ENCODE data around the gene SERPINC1.

Gene SERPINC1

GRCh38 chr1:173869021-173869359, 48.1 kb downstream of the SERPINC1 start:
- H3K4me1 ChIP-seq (ENCODE audit: insufficient read depth, low read length): peaks cover 18% of the 10 kb centered on the region
- peak overlapping the region; percentile 85 for H3K9ac ChIP-seq (ENCODE audit: low read length)
- H3K27ac ChIP-seq (ENCODE audit: low read depth, low read length): peak overlapping the region; percentile 97
- no peaks in the 10 kb centered on the region for H3K9me3 ChIP-seq (ENCODE audit: low read length)
- no peaks in the 10 kb centered on the region for H3K27me3 ChIP-seq (ENCODE audit: control insufficient read depth in 1 of 2, insufficient read depth in 2 of 2, low read length in 2 of 2)
- peaks cover 31% of the 10 kb centered on the region for H3K36me3 ChIP-seq (ENCODE audit: insufficient read depth, low read length)
- H3K4me3 ChIP-seq (ENCODE audit: low read depth in 1 of 2, low read length in 2 of 2): peak overlapping the region; percentile 76 to 80

- peaks cover 37% of the 10 kb centered on the region for H3K36me3 ChIP-seq (ENCODE audit: insufficient read depth, low read length)
- peak within 1 kb of the TSS; percentile 76 to 80 for H3K4me3 ChIP-seq (ENCODE audit: low read depth in 1 of 2, low read length in 2 of 2)
- peak within 1 kb of the TSS; percentile 97 for H3K27ac ChIP-seq (ENCODE audit: low read depth, low read length)
- peak within 1 kb of the TSS; percentile 85 for H3K9ac ChIP-seq (ENCODE audit: low read length)
- no peaks in the 10 kb centered on the region for H3K9me3 ChIP-seq (ENCODE audit: low read length)
- no peaks in the 10 kb centered on the region for H3K27me3 ChIP-seq (ENCODE audit: control insufficient read depth in 1 of 2, insufficient read depth in 2 of 2, low read length in 2 of 2)
- peaks cover 18% of the 10 kb centered on the region for H3K4me1 ChIP-seq (ENCODE audit: insufficient read depth, low read length)
Measured at GRCh38 chr1:173868266-173869020, 48.7 kb downstream of the SERPINC1 start, which contains the start of gene ZBTB37. ZBTB37 (plus strand) TSS chr1:173868380; CDS start chr1:173870226, 1,846 bp downstream.

- Histone ChIP-seq H3K27me3 (ENCODE audit: control insufficient read depth in 1 of 2, insufficient read depth in 2 of 2, low read length in 2 of 2) (no peaks in the 10 kb centered on the region), H3K36me3 (ENCODE audit: insufficient read depth, low read length) (peaks cover 43% of the 10 kb centered on the region), H3K4me3 (ENCODE audit: low read depth in 1 of 2, low read length in 2 of 2) (peak within 1 kb of the TSS; percentile 76 to 80), H3K4me1 (ENCODE audit: insufficient read depth, low read length) (peaks cover 18% of the 10 kb centered on the region), H3K27ac (ENCODE audit: low read depth, low read length) (peak within 1 kb of the TSS; percentile 97), H3K9me3 (ENCODE audit: low read length) (no peaks in the 10 kb centered on the region), H3K9ac (ENCODE audit: low read length) (peak within 1 kb of the TSS; percentile 85)
Measured at GRCh38 chr1:173867753-173868265, 49.3 kb downstream of the SERPINC1 start, which contains the start of gene GAS5. GAS5 (minus strand) TSS chr1:173867989.

DNA sequence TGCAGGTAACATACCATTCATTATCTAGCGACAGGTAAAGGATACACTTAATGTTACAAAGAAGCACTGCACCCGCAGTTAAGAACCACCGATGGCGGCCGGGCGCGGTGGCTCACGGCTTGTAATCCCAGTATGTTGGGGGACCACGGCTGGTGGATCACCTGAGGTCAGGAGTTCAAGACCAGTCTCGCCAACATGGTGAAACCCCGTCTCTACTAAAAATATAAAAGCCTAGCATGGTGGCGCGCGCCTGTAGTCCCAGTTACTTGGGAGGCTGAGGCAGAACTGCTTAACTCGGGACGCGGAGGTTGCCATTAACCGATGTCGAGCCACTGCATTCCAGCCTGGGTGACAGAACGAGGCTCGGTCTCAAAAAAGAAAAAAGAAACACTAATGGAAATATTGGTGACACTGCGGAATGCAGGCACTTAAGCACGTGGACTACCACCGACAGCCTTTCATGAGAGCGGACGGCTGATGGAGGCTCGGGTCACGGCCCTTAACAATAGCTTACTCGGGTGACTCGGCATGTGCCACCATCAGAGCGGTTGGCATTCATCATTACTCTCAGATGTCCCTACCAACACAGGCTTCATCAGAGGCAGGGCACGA, 49.9 kb downstream of the SERPINC1 start:
- peaks cover 44% of the 10 kb centered on the region for H3K36me3 ChIP-seq (ENCODE audit: insufficient read depth, low read length)
- H3K9me3 ChIP-seq (ENCODE audit: low read length): no peaks in the 10 kb centered on the region
- H3K4me3 ChIP-seq (ENCODE audit: low read depth in 1 of 2, low read length in 2 of 2): peak overlapping the region; percentile 76 to 80
- H3K27me3 ChIP-seq (ENCODE audit: control insufficient read depth in 1 of 2, insufficient read depth in 2 of 2, low read length in 2 of 2): no peaks in the 10 kb centered on the region
- peak overlapping the region; percentile 76 for H3K27ac ChIP-seq (ENCODE audit: low read depth, low read length)
- H3K4me1 ChIP-seq (ENCODE audit: insufficient read depth, low read length): peaks cover 18% of the 10 kb centered on the region
- peak overlapping the region; percentile 26 for H3K9ac ChIP-seq (ENCODE audit: low read length)

DNA sequence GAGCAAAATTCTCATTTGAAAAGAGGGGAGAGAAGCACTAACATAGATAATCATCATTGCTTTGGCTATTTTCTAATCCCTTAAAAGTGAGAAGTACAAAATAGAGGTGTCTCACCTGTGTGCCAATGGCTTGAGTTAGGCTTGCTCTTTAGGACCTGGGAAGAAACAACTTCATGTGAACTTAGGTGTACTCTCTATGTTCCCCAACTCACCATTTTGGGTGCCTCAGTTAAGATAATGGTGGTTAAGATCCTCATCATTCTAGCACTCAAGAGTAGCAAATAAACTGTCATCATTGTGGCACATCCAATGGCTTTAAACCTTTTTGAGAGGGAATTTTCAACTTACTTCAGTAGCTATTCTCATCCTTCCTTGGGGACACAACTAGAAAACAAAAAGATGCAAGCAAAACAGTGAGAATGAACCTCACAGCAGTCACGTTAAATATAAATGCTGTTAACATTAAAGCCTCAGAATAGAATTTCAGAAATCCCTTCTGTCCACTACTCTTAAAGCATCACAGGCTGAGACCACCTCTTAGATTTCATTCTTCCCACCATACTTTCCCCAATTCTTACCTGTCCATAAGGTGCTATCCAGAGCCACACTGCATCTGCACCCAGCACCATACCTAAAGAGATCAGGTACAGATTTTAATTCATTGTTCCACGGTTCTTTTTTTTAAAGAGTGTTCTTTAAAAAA, 50.6 kb downstream of the SERPINC1 start:
- peaks cover 44% of the 10 kb centered on the region for H3K36me3 ChIP-seq (ENCODE audit: insufficient read depth, low read length)
- H3K4me3 ChIP-seq (ENCODE audit: low read depth in 1 of 2, low read length in 2 of 2): peak overlapping the region; percentile 76 to 80
- peak overlapping the region; percentile 12 for H3K9ac ChIP-seq (ENCODE audit: low read length)
- H3K9me3 ChIP-seq (ENCODE audit: low read length): no peaks in the 10 kb centered on the region
- H3K4me1 ChIP-seq (ENCODE audit: insufficient read depth, low read length): peaks cover 18% of the 10 kb centered on the region
- H3K27ac ChIP-seq (ENCODE audit: low read depth, low read length): peak overlapping the region; percentile 76
- no peaks in the 10 kb centered on the region for H3K27me3 ChIP-seq (ENCODE audit: control insufficient read depth in 1 of 2, insufficient read depth in 2 of 2, low read length in 2 of 2)

- Histone ChIP-seq H3K36me3 (ENCODE audit: insufficient read depth, low read length) (peaks cover 42% of the 10 kb centered on the region), H3K4me3 (ENCODE audit: low read depth in 1 of 2, low read length in 2 of 2) (no peak overlapping the region), H3K9ac (ENCODE audit: low read length) (no peak overlapping the region), H3K27ac (ENCODE audit: low read depth, low read length) (no peak overlapping the region), H3K4me1 (ENCODE audit: insufficient read depth, low read length) (peaks cover 14% of the 10 kb centered on the region), H3K27me3 (ENCODE audit: control insufficient read depth in 1 of 2, insufficient read depth in 2 of 2, low read length in 2 of 2) (no peaks in the 10 kb centered on the region), H3K9me3 (ENCODE audit: low read length) (no peaks in the 10 kb centered on the region)
Measured at GRCh38 chr1:173865468-173866164, 51.5 kb downstream of the SERPINC1 start.

GRCh38 chr1:173864179-173864867, 52.8 kb downstream of the SERPINC1 start:
- Histone ChIP-seq H3K27me3 (ENCODE audit: control insufficient read depth in 1 of 2, insufficient read depth in 2 of 2, low read length in 2 of 2) (no peaks in the 10 kb centered on the region), H3K27ac (ENCODE audit: low read depth, low read length) (no peak overlapping the region), H3K4me1 (ENCODE audit: insufficient read depth, low read length) (peaks cover 10% of the 10 kb centered on the region), H3K4me3 (ENCODE audit: low read depth in 1 of 2, low read length in 2 of 2) (no peak overlapping the region), H3K9me3 (ENCODE audit: low read length) (no peaks in the 10 kb centered on the region), H3K9ac (ENCODE audit: low read length) (no peak overlapping the region), H3K36me3 (ENCODE audit: insufficient read depth, low read length) (peaks cover 38% of the 10 kb centered on the region)

DNA sequence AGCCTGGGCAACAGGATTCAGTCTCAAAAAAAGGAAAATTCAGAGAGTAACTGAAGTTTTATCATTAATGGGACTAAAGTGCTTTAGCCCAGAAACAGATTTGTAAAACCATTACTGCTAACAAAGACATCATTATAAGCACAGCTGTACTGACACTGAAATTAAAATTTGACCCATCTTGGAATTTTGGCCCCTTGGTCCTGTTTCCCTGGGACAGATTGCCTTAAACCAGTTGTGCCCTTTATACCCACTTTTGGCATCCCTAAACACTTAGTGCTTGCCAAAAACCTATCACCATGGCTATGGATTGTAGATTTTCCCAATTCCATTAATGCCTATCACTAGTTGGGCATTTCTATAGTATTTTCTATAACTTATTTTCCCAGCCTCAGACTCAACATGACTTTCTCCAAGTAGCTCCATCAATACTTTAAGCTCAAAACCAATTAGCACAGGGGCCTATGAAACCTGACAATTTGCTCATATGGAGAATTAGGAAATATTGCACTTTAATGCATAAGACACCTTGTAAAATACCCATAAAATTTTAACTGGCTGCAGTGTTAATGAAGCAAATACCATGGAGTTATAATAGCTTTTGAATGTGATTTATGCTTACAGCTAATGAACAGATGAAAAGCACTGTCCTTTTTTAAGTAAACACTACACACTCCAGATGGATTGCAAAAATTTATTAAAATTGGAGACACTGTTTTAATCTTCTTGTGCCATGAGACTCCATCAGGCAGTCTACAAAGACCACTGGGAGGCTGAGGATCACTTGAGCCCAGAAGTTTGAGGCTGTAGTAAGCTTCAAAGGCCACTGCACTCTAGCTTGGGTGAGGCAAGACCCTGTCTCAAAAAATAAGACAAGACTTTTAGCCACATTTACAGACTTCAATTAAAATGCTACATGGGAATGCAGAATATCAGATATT, 53.6 kb downstream of the SERPINC1 start:
- Histone ChIP-seq H3K9me3 (ENCODE audit: low read length) (no peaks in the 10 kb centered on the region), H3K27ac (ENCODE audit: low read depth, low read length) (no peak overlapping the region), H3K9ac (ENCODE audit: low read length) (no peak overlapping the region), H3K4me3 (ENCODE audit: low read depth in 1 of 2, low read length in 2 of 2) (no peak overlapping the region), H3K36me3 (ENCODE audit: insufficient read depth, low read length) (peaks cover 38% of the 10 kb centered on the region), H3K4me1 (ENCODE audit: insufficient read depth, low read length) (peaks cover 10% of the 10 kb centered on the region), H3K27me3 (ENCODE audit: control insufficient read depth in 1 of 2, insufficient read depth in 2 of 2, low read length in 2 of 2) (no peaks in the 10 kb centered on the region)

DNA sequence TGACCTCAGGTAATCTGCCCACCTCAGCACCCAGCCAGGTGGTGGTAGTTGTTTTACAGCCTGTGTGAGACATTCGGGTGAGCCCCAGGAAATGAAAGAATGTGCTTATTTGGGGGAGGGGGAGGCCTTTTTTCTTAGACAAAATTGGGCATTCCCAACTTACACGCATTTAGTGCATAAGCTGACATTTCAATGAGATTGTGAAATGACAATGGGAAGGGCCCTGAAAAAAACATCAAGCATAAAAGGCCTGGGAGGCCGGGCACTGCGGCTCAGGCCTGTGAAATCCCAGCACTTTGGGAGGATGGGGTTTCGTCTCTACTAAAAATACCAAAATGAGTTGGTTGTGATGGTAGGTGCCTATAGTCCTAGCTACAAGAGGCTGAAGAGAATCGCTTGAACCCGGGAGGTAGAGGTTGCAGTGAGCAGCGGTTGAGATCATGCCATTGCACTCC, 54.3 kb downstream of the SERPINC1 start:
- H3K9ac ChIP-seq (ENCODE audit: low read length): no peak overlapping the region
- H3K27ac ChIP-seq (ENCODE audit: low read depth, low read length): no peak overlapping the region
- H3K36me3 ChIP-seq (ENCODE audit: insufficient read depth, low read length): peaks cover 41% of the 10 kb centered on the region
- no peaks in the 10 kb centered on the region for H3K27me3 ChIP-seq (ENCODE audit: control insufficient read depth in 1 of 2, insufficient read depth in 2 of 2, low read length in 2 of 2)
- no peak overlapping the region for H3K4me3 ChIP-seq (ENCODE audit: low read depth in 1 of 2, low read length in 2 of 2)
- H3K4me1 ChIP-seq (ENCODE audit: insufficient read depth, low read length): peaks cover 10% of the 10 kb centered on the region
- no peaks in the 10 kb centered on the region for H3K9me3 ChIP-seq (ENCODE audit: low read length)
